Measurements from ENCODE around the gene MAP2K7.
A peak's percentile ranks its signal among the peaks of the same experiment; 100 is the strongest.

The MAP2K7 gene

GRCh38 chr19:7855426-7856108 is 48.1 kb upstream of the MAP2K7 start (continued):
- TF ChIP-seq SETDB1 (IDR thresholded peaks at IDR 0.05; ENCODE audit: insufficient read length, low read length) (no peak), ZNF600 (tag by site-specific recombination; IDR thresholded peaks at IDR 0.05) (no peak), ZNF624 (tag by site-specific recombination; IDR thresholded peaks at IDR 0.05) (no peak)

- POLR2A ChIA-PET, result no interaction called here
- H3K9me3 ChIP-seq (ENCODE audit: control insufficient read depth, insufficient read depth, low read depth, low read length), result no peaks in the 10 kb centered on the region
- CTCF ChIA-PET, result no interaction called here
These were observed 47.5 kb upstream of the MAP2K7 start for GRCh38 chr19:7856109-7856591.

GRCh38 chr19:7856679-7857663 is 46.7 kb upstream of the MAP2K7 start:
- no peak overlapping the region for H3K4me3 ChIP-seq (ENCODE audit: low read depth, low read length)
- H3K36me3 ChIP-seq (ENCODE audit: control insufficient read depth in 2 of 2, insufficient read depth in 1 of 2, low read length in 2 of 2), result peaks cover 0 to 9% of the 10 kb centered on the region in 2 experiments; a peak in 1 of 3 replicates
- no peak overlapping the region for H3K27ac ChIP-seq (ENCODE audit: extremely low read depth, low read depth, low read length)
- ChIA-PET CTCF (interaction anchor here (0.6 to 2.8 kb wide), 3 partner anchors 12 to 344 kb away, joined by 3 to 21 read pairs (median 3); no protein-coding TSS in a partner anchor), POLR2A (interaction anchor here (1.3 to 1.5 kb wide), 3 partner anchors 12 to 46 kb away, joined by 3 to 4 read pairs (median 3); partner anchors contain the start of gene LRRC8E)
- TF ChIP-seq ZNF555 (tag by site-specific recombination; conservative IDR thresholded peaks at IDR 0.05) (no peak), ZNF768 (tag by site-specific recombination; IDR thresholded peaks at IDR 0.05) (no peak), ZNF362 (tag by site-specific recombination; IDR thresholded peaks at IDR 0.05) (no peak), ZNF138 (tag by site-specific recombination; IDR thresholded peaks at IDR 0.05; ENCODE audit: borderline replicate concordance) (no peak), ZXDB (tag by site-specific recombination; IDR thresholded peaks at IDR 0.05) (no peak), ZNF146 (tag by site-specific recombination; IDR thresholded peaks at IDR 0.05) (no peak), ZNF239 (tag by site-specific recombination; IDR thresholded peaks at IDR 0.05) (no peak), ZNF280C (tag by site-specific recombination; IDR thresholded peaks at IDR 0.05) (no peak), ZNF610 (tag by site-specific recombination; IDR thresholded peaks at IDR 0.05; ENCODE audit: borderline replicate concordance) (no peak), ZFHX2 (tag by site-specific recombination; conservative IDR thresholded peaks at IDR 0.05) (no peak), ZNF335 (tag by site-specific recombination; conservative IDR thresholded peaks at IDR 0.05) (no peak), ZNF785 (tag by site-specific recombination; IDR thresholded peaks at IDR 0.05) (no peak), GLI4 (tag by site-specific recombination; IDR thresholded peaks at IDR 0.05) (no peak), ZNF140 (tag by site-specific recombination; IDR thresholded peaks at IDR 0.05) (no peak)
- no peaks in the 10 kb centered on the region for H3K9me3 ChIP-seq (ENCODE audit: control insufficient read depth, insufficient read depth, low read depth, low read length)
- H3K4me1 ChIP-seq (ENCODE audit: control insufficient read depth, insufficient read depth, low read length), result no peaks in the 10 kb centered on the region; the same call in 1 of the 2 replicates

More at GRCh38 chr19:7856109-7856591, 47.5 kb upstream of the MAP2K7 start:
- H3K4me3 ChIP-seq (ENCODE audit: low read depth, low read length), result no peak overlapping the region
- H3K4me1 ChIP-seq (ENCODE audit: control insufficient read depth, insufficient read depth, low read length), result no peaks in the 10 kb centered on the region; the same call in 1 of the 2 replicates
- H3K27ac ChIP-seq (ENCODE audit: extremely low read depth, low read depth, low read length), result no peak overlapping the region
- TF ChIP-seq SP7 (tag by site-specific recombination; IDR thresholded peaks at IDR 0.05) (peak; percentile 83), ZNF112 (tag by site-specific recombination; IDR thresholded peaks at IDR 0.05) (no peak), ZNF692 (tag by site-specific recombination; IDR thresholded peaks at IDR 0.05) (no peak), ZNF677 (tag by site-specific recombination; IDR thresholded peaks at IDR 0.05) (no peak), ZEB2 (tag by site-specific recombination; IDR thresholded peaks at IDR 0.05) (no peak), ZNF664 (tag by site-specific recombination; IDR thresholded peaks at IDR 0.05) (no peak), SALL2 (tag by site-specific recombination; IDR thresholded peaks at IDR 0.05; ENCODE audit: borderline replicate concordance) (no peak), ZNF302 (tag by site-specific recombination; IDR thresholded peaks at IDR 0.05; ENCODE audit: low read depth) (no peak), EGR2 (tag by site-specific recombination; IDR thresholded peaks at IDR 0.05; ENCODE audit: low read depth) (no peak), ZNF311 (tag by site-specific recombination; IDR thresholded peaks at IDR 0.05; ENCODE audit: borderline replicate concordance) (no peak), KLF1 (tag by site-specific recombination; IDR thresholded peaks at IDR 0.05) (peak; percentile 64), ZNF341 (tag by site-specific recombination; IDR thresholded peaks at IDR 0.05; ENCODE audit: low read depth) (peak; percentile 39; the same call in 1 of the 2 replicates), ZSCAN16 (tag by site-specific recombination; IDR thresholded peaks at IDR 0.05) (no peak), ZNF174 (tag by site-specific recombination; IDR thresholded peaks at IDR 0.05) (no peak)
- H3K36me3 ChIP-seq (ENCODE audit: control insufficient read depth in 2 of 2, insufficient read depth in 1 of 2, low read length in 2 of 2), result peaks cover 0 to 1% of the 10 kb centered on the region in 2 experiments; a peak in 1 of 3 replicates

Data from HEK293 (cell line).